Putamen (tissue), 1 donor: ENCODE results near the gene ZNF283.
A peak's percentile ranks its signal among the peaks of the same experiment; 100 is the strongest.
"Not testable (repeated sequence)": the region's sequence is repeated elsewhere in the genome, so short reads cannot be mapped to it uniquely, and the experiment has no call there.

ENCODE experiments used
- DNase-seq: peaks from one replicate; pipeline ENCODE4 v3.0.0-alpha.2; 2016; ENCODE audit warnings: low spot score

The ZNF283 gene

DNA sequence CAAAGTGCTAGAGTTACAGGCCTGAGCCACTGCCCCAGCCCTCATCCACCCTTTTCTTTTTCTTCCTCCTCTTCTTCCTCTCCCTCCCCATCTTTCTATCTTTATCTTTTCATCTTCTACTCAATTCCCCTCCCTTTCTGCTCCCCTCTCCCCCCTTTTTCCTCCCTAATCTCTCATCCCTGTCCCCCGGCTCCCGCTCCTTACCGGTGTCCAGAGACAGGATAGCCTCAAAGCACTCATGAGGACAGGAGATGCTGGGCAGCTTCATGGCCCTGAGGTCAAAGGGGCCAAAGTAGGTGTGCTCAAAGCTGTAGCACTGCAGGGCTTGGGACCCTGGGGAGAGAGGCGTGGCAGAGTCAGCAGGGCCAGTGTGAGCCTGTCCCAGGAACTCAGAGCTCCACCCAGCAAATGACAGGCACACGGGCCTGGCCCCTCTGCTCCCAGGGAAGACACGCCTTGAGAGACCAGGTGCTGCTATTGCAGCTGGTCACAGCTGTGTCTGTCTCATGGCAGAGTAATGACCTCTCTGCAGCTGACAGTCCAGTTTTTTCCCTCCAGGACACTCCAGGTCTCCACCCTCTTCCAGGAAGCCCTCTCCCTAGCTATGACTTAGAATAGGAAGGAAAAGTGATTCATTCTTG lies 27.5 kb upstream of the ZNF283 start:
- DNase-seq: no peak

DNA sequence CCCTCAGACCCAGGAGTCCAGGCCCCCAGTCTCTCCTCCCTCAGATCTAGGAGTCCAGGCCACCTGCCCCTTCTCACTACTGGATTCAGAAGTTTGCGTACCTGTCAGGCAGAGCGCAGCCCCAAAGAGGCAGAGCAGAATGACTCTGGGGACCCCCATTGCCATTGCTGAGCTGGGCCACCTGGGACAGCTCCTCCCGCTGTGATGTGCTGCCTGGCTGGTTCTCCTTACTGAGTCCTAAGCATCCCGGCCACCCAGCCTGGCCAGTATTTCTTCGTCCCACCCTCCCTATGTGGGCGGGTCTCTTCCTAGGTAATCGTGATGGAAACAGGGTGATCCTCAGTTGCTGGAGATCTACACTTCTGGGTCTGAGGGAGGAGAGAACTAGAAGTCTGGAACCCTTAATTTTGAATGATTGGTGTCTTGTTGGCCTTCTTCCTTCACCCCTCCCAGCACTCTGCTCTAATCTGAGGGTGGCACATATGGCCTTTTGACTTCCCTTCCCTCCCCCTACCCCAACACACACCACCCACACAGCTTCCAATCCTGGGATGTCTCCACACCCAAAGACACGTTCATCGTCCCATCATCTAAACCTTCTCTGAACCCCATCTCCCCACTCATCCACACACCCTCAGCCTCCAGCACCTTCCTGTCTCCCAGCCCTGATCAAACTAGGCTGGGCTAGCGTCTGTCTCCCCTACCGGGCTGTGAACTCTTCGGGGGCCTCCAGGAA lies 24.7 kb upstream of the ZNF283 start, which contains the start of gene LYPD5:
Gene LYPD5 (minus strand): TSS at position 232 of the 736 bp plus-strand sequence. CDS start 67 bp downstream, at position 165.
- DNase-seq: no peak

DNA sequence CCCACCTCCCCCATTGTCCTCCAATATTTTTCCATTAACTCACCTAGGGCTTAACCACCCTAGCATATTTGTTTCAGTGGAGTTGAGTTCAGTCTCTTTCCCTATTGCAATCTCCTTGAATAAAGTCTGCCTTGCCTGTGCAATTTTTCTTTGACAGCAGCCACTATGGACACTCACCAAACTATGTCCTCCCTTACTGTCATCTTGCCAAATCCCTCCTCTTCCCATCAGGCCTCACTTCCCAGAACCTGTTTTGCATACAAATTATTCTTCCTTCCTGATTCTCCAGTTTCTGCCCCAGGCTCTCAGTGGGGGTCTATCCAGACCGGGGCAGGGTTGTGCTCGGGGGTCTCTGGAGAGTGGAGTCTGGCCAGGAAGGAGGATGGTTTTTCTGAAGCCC lies 22.7 kb upstream of the ZNF283 start:
- DNase-seq: no peak

DNA sequence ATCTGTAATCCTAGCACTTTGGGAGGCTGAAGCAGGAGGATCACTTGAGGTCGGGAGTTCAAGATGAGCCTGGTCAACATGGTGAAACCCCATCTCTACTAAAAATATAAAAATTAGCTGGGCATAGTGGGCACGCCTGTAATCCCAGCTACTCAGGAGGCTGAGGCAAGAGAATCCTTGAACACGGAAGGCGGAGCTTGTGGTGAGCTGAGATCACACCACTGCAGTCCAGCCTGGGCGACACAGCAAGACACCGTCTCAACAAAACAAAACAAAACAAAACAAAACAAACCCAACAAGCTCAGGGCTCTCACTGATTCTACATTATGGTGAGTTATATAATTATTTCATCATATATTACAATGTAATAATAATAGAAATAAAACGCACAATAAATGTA lies 20.7 kb upstream of the ZNF283 start:
- DNase-seq: not testable (repeated sequence)

DNA sequence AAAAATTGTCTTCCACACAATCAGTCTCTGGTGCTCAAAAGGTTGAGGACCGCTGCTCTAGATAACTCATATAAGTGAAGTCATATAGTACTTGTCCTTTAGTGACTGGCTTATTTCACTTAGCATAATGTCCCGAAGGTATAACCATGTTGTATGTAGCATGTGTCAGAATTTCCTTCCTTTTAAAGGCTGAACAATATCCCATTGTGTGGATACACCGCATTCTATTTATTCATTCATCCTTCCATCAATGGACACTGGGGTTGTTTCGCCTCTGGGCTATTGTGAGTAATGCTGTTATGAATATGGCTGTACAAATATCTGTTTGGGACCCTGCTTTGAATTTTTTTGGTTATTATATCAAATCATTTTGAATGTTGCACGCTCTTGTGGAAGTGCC lies 20.3 kb upstream of the ZNF283 start:
- DNase-seq: no peak

DNA sequence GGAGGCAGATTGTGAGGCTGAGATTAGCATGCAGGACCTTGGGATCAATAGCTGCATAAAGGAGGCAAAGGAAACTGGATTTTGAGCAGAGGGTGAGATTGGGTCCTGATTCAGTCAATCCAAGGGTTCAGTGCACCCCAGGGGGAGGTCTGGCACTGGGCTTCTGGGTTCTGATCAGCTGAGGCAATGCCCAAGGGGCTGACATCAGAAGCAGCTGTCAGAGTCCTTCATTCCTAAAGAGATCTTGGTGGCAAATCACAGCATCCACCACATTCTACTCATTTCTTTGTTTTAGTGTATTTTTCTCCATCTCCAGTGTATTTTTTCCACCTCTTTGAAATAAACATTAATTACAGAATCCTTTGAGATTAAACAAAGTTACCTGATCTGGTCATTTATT lies 19.5 kb upstream of the ZNF283 start:
- no peak for DNase-seq

DNA sequence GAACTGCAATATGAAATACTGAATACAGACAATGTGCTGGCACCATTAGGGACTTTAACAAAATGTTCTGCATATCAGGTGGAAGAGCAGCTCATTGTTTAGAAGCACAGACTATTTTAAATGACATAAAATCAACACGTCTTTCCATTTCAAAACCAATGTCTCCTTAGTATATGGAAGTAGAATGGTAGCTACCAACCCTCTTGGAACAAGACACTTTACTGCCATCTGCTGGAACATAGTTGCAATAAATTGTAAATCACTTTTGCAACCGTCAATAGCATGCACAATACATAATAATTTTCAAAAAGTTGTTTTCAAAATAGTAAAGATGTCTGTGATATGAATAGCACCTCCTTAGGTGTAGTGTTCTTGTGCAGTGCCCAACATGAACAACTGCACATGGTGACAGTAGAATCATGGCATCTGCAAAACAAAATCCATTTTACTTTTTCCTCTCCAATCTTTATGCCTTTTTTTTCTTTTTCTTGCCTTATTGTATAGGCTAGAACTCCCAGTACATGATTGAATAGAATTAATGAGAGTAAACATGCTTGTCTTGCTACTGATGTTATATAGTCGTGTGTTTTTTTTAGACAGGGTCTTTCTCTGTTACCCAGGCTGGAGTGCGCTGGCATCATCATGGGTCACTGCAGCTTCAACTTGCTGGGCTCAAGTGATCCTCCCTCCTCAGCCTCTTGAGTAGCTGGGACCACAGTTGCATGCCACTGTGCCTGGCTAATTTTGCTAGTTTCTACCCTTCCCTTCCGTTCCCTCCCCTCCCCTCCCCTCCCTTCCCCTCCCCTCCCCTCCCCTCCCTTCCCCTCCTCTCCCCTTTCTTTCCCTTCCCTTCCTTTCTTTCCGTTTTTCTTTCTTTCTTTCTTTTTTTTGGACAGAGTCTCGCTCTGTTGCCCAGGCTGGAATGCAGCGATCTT lies 17.1 kb upstream of the ZNF283 start:
- no peak for DNase-seq

DNA sequence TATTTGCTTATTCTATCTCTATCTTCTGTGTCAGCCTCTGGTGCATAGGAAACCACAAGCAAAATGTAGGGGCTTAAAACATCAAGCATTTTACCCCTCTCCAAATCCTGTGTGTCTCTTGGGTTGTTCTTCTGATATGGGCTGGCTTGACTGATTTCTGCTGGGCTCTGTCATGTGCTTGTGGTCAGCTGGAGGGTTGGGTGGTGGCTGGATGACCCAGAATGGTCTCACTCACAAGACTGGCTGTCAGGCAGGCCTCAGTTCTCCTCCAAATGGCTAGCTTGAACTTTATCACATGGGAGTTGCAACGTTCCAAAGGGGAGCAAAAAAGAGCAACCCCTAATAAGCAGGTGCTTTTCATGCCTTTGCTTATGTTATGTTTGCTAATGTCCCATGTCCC lies 15.3 kb upstream of the ZNF283 start:
- DNase-seq: no peak

DNA sequence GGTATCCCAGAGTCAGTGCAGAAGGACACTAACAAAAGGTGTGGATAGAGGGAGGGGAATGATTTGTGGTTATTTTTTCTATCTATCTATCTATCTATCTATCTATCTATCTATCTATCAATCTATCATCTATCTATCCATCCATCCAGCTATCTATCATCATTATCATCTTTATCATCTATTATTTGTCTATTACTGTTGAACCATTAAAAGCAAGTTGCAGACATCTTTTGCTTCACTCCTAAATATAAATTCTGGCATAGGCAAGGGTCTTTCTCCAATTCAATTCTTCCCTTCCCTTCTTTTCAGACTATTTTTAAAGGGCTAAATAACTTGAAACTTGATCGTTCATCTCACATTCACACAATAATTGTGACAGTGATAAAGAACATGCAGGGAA lies 14.9 kb upstream of the ZNF283 start:
- no peak for DNase-seq

DNA sequence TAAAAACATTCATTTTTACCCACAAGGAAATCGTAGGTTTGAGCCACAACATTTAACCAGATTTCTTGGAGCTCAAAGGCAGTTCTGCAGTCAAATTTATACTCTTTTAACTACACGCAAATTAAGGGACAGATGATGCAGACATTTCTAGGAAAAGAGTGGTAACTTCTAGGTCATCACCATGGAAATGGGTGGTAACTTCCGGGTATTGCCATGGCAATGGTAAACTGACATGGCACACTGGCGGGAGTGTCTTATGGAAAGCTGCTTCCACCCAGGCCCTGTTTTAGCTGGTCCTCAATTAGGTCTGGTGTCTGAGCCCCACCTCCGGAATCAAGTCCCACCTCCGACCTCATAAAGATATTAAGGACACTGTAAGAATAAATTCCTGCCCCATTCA lies 14.4 kb upstream of the ZNF283 start:
- DNase-seq: no peak

DNA sequence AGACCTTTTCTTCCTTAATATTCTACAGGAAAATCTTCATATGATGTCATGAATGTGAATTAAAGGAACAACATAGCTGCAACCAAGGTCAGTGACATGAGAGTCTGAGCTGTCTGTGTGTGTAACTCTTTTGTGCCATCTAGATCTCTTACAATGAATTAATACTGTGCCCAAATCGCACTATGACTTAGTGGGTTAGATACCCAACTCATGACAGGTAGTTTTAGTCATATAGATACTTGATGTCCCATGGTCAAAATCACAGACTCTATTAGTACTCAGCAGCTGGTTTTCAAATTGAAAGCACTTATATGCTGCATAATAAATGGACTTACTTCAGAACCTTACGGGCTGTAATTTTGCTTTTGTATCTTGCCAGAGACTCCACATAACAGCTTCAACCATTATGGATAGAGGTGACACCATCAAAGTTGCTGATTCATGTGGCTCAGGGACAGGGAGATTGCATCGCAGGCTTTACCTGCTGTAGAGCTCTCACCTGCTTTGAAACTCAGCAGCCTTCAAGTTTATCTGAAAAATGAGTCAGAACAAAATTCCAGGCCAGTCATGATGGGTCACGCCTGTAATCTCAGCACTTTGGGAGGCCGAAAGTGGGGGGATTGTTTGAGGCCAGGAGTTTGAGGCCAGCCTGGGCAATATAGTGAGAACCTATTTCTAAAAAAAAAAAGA lies 12.3 kb upstream of the ZNF283 start:
- no peak for DNase-seq

DNA sequence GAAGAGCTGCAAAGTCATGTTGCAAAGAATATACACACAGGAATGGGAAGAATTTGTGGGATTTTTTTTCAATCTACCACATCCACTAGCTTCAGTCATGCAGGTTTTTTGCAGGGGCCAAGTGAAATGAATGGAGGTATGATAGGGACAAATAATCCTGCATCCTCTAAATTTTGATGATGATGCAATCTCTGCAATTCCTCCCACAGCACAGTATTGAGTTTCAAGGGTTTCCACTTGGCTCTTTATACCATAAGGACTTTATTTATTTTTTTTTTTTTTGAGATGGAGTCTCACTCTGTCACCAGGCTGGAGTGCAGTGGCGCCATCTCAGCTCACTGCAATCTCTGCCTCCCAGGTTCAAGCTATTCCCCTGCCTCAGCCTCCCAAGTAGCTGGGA lies 9.7 kb upstream of the ZNF283 start:
- DNase-seq: not testable (repeated sequence)

DNA sequence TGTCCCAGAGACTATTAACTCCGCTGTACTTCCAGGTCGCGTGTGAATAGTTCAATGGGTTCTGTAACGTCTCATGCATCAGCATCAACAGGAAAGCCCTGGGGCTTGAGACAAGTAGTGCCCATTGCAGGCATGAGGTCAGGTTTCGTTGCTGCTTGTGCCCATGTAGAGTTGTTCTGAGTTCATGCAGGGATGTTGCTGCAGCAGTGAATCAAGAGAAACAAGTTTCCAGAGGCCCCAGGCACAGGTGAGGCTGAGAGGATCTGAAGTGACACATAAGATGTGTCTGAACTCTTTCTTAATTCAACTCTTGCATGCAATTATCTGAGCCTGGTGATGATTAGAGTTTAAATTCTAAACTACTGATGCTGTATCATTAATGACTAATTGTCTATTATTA lies 8.6 kb upstream of the ZNF283 start:
- DNase-seq: no peak

DNA sequence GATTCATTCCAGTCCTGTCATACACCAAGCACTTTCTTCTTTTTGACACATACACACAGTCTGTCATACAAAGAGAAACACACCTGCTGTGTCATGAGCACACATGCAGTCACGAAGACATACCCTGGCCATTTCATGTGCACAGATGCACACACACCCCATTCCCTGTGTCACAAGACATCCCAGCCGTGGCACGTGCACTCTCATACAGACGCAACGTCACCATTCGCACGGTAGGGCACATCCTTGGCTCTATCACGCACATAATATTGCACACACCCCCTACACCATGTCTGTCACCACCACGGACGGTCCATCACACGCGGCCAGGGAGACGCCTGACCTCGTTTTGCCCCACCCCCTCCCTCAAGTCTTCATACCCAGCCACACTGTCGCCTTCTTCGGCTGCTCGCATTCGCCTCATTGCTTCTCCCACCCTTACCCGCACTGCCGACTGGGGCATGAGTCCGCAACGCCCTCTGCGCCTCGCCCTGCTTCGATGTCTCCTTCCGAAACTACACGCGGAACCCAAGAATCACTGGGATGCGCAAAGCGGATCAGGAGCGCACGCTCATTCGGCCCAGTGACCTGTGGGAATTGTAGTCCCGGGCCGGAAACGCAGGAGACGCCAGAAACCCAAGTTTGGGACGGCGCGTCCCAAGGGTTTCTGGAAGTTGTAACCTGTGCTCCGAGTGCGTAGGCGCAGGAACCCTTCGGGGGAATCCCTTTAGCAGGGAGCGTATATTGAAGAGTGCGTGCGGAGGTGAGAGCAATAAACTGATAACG lies 6.8 kb upstream of the ZNF283 start:
- DNase-seq: peak; percentile 42

DNA sequence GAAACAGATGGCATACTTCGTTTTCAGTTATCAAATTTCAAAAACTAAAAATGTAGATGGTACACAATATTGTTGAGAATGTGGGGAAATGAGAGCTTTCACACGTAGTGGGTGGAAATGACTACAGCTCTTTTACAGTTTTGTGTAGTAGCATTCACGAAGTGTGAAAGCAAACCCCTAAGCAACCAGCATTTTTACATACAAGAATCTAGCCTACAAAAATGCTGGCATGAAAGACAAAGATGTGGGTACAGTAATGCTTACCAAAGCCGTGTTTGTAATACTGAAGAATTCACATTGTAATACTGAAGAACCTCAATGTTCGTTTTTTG lies 6.3 kb upstream of the ZNF283 start:
- DNase-seq: no peak

DNA sequence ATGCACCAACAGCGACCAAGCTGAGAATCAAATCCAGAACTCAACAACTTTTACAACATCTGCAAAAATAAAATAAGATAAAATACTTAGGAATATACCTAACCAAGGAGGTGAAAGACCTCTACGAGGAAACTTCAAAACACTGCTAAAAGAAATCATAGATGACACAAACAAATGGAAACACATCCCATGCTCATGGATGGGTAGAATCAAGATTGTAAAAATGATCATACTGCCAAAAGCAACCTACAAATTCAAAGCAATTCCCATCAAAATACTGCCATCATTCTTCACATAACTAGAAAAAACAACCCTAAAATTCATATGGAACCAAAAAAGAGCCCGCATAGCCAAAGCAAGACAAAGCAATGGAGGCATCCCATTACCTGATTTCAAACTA lies 3.3 kb upstream of the ZNF283 start:
- DNase-seq: not testable (repeated sequence)

DNA sequence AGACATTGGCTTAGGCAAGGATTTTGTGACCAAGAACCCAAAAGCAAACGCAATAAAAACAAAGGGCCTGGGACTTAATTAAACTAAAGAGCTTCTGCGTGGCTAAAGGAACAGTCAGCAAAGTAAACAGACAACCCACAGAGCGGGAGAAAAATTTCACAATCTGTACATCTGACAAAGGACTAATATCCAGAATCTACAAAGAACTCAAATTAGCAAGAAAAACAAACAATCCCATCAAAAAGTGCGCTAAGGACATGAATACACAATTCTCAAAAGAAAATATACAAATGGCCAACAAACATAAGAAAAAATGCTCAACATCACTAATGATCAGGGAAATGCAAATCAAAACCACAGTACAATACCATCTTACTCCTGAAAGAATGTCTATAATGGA lies 2.5 kb upstream of the ZNF283 start:
- DNase-seq: not testable (repeated sequence)

DNA sequence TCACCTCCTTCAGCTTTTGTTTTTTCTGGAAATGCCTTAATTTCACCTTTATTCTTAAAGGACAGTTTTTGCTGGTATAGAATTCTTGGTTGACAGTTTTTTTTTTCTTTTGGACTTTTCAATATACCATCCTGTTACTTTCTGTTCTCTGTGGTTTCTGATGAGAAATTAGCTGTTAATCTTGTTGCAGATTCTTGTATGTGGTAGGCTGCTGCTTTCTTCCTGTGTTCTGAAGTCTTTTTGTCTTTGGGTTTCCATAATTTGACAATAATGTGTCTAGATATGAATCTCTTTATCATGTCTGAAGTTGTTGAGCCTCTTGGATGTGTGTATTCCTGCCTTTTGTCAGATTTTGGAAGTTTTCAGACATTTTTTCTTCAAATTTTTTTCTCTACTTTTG lies 12.0 kb downstream of the ZNF283 start:
- DNase-seq: no peak

DNA sequence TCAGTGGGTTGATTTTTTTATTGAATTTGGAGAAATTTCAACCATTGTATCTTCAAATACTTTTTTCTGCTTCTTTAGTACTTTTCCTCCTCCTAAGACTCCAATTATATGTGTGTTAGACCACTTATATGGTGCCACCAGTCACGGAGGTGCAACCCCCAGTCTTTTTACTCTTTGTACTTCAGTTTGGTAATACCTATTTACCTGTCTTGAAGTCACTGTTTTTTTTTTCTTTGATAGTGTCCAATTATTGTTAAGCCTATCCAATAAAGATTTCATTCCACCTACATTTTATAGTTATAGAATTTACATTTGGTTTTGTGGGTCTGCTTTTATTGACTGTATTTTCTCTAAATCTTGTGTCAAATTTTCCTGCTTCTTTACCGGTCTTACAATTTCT lies 14.9 kb downstream of the ZNF283 start:
- DNase-seq: no peak

DNA sequence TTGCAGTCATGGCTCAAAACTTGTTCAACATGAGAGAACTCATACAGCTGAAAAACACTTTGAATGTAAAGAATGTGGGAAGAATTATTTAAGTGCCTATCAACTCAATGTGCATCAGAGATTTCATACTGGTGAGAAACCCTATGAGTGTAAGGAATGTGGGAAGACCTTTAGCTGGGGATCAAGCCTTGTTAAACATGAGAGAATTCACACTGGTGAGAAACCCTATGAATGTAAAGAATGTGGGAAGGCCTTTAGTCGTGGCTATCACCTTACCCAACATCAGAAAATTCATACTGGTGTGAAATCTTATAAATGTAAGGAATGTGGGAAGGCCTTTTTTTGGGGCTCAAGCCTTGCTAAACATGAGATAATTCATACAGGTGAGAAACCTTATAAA lies 20.1 kb downstream of the ZNF283 start:
- no peak for DNase-seq

DNA sequence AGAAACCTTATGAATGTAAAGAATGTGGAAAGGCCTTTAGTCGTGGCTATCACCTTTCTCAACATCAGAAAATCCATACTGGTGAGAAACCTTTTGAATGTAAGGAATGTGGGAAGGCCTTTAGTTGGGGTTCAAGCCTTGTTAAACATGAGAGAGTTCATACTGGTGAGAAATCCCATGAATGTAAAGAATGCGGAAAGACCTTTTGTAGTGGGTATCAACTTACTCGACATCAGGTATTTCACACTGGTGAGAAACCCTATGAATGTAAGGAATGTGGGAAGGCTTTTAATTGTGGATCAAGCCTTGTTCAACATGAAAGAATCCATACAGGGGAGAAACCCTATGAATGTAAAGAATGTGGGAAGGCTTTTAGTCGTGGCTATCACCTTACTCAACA lies 20.8 kb downstream of the ZNF283 start:
- no peak for DNase-seq

DNA sequence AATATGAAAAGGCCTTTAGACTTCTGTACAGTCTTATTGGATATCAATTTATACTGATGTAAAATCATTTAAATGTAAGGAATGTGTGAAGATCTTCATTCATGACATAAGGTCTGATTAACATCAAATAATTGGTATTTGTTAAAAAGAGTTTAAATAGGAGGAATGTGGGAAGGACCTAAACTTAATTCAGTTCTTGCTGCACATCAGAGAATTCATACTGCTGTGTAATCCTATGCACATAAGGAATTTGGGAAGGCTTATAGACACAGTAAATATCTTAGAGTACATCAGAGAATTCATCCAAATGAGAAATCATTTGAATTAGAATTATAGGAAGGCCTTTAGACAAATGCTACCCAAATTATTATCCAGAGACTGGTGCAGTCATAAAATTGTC lies 21.7 kb downstream of the ZNF283 start:
- no peak for DNase-seq
